Subcutaneous abdominal adipose tissue (tissue), 5 donors: ENCODE results near the gene PLCL2.

ENCODE experiments used
- H3K27ac ChIP-seq: one replicate; pipeline ENCODE4 v1.7.0; 2013; ENCODE audit warnings: low read depth, mild to moderate bottlenecking, inconsistent platforms, low read length, moderate library complexity
- H3K27me3 ChIP-seq, 5 donors: one replicate each; pipeline ENCODE4 v1.7.0; 2013; ENCODE audit warnings: low read length in 5 of 5, inconsistent platforms in 1 of 5; ENCODE audit not compliant: control insufficient read depth in 5 of 5, insufficient read depth in 4 of 5
- H3K36me3 ChIP-seq, 5 donors: one replicate each; pipeline ENCODE4 v1.7.0; 2013; ENCODE audit warnings: low read length in 5 of 5; ENCODE audit not compliant: control insufficient read depth in 5 of 5, insufficient read depth in 5 of 5
- H3K4me1 ChIP-seq, 5 donors: one replicate each; pipeline ENCODE4 v1.7.0; 2013; ENCODE audit warnings: low read length in 5 of 5, mild to moderate bottlenecking in 3 of 5, moderate library complexity in 1 of 5; ENCODE audit not compliant: control insufficient read depth in 5 of 5, insufficient read depth in 5 of 5
- H3K4me3 ChIP-seq, 5 donors: one replicate each; pipeline ENCODE4 v1.7.0; 2013; ENCODE audit warnings: low read length in 5 of 5, low read depth in 1 of 5
- H3K9ac ChIP-seq, 5 donors: one replicate each; pipeline ENCODE4 v1.7.0; 2013; ENCODE audit warnings: low read length in 5 of 5, mild to moderate bottlenecking in 4 of 5, moderate library complexity in 3 of 5
- H3K9me3 ChIP-seq, 5 donors: one replicate each; pipeline ENCODE4 v1.7.0; 2013; ENCODE audit warnings: low read length in 5 of 5; ENCODE audit not compliant: control insufficient read depth in 5 of 5
- donor health status: healthy.
- donor health status: healthy.
- donor health status: healthy.
- donor health status: healthy.
- donor health status: healthy.

Gene PLCL2

GRCh38 chr3:16995601-16996000 is 110.8 kb downstream of the PLCL2 start:
- H3K27me3 ChIP-seq: no peaks in the 10 kb centered on the region
- H3K36me3 ChIP-seq: no peaks in the 10 kb centered on the region
- H3K9me3 ChIP-seq: no peaks in the 10 kb centered on the region
- H3K27ac ChIP-seq: no peak overlapping the region
- H3K4me3 ChIP-seq: no peak overlapping the region
- H3K4me1 ChIP-seq: peaks cover 0 to 22% (median 18%) of the 10 kb centered on the region in 5 donors
- no peak overlapping the region for H3K9ac ChIP-seq

- H3K36me3 ChIP-seq: no peaks in the 10 kb centered on the region
- H3K9ac ChIP-seq: no peak overlapping the region
- peaks cover 0 to 18% (median 16%) of the 10 kb centered on the region in 5 donors for H3K4me1 ChIP-seq
- H3K27ac ChIP-seq: no peak overlapping the region
- H3K4me3 ChIP-seq: no peak overlapping the region
- H3K27me3 ChIP-seq: no peaks in the 10 kb centered on the region
- H3K9me3 ChIP-seq: peaks cover 0 to 5% (median 0%) of the 10 kb centered on the region in 5 donors
Observed at GRCh38 chr3:16998236-16998923, 113.6 kb downstream of the PLCL2 start.

- Histone ChIP-seq H3K27ac (no peak overlapping the region), H3K4me3 (no peak overlapping the region), H3K36me3 (no peaks in the 10 kb centered on the region), H3K9ac (no peak overlapping the region), H3K4me1 (peaks cover 0 to 18% (median 16%) of the 10 kb centered on the region in 5 donors), H3K9me3 (peaks cover 0 to 5% (median 0%) of the 10 kb centered on the region in 5 donors), H3K27me3 (no peaks in the 10 kb centered on the region)
Observed at GRCh38 chr3:16999161-16999560, 114.4 kb downstream of the PLCL2 start.

GRCh38 chr3:16999871-17000270 is 115.1 kb downstream of the PLCL2 start:
- Histone ChIP-seq H3K27me3 (no peaks in the 10 kb centered on the region), H3K36me3 (no peaks in the 10 kb centered on the region), H3K9me3 (peaks cover 0 to 5% (median 0%) of the 10 kb centered on the region in 5 donors), H3K4me1 (peaks cover 0 to 16% (median 14%) of the 10 kb centered on the region in 5 donors), H3K4me3 (no peak overlapping the region), H3K27ac (no peak overlapping the region), H3K9ac (no peak overlapping the region)

GRCh38 chr3:17003457-17003856 is 118.7 kb downstream of the PLCL2 start:
- no peak overlapping the region for H3K9ac ChIP-seq
- peaks cover 0 to 5% (median 0%) of the 10 kb centered on the region in 5 donors for H3K9me3 ChIP-seq
- H3K4me3 ChIP-seq: no peak overlapping the region
- H3K36me3 ChIP-seq: no peaks in the 10 kb centered on the region
- no peaks in the 10 kb centered on the region for H3K27me3 ChIP-seq
- H3K4me1 ChIP-seq: peaks cover 0 to 9% (median 4%) of the 10 kb centered on the region in 5 donors
- H3K27ac ChIP-seq: no peak overlapping the region

GRCh38 chr3:17006132-17006852 is 121.5 kb downstream of the PLCL2 start:
- no peak overlapping the region for H3K27ac ChIP-seq
- H3K9me3 ChIP-seq: peaks cover 0 to 5% (median 0%) of the 10 kb centered on the region in 5 donors
- H3K9ac ChIP-seq: no peak overlapping the region
- H3K27me3 ChIP-seq: no peaks in the 10 kb centered on the region
- H3K36me3 ChIP-seq: peaks cover 4 to 15% (median 10%) of the 10 kb centered on the region in 5 donors
- H3K4me1 ChIP-seq: peaks cover 0 to 5% (median 0%) of the 10 kb centered on the region in 5 donors
- H3K4me3 ChIP-seq: no peak overlapping the region

GRCh38 chr3:17007284-17007683 is 122.5 kb downstream of the PLCL2 start:
- H3K9ac ChIP-seq: no peak overlapping the region
- peaks cover 10 to 20% (median 13%) of the 10 kb centered on the region in 5 donors for H3K36me3 ChIP-seq
- no peak overlapping the region for H3K27ac ChIP-seq

GRCh38 chr3:17009826-17010225 is 125.1 kb downstream of the PLCL2 start:
- Histone ChIP-seq H3K4me1 (peaks cover 0 to 5% (median 3%) of the 10 kb centered on the region in 5 donors), H3K9ac (no peak overlapping the region), H3K4me3 (no peak overlapping the region), H3K27ac (no peak overlapping the region), H3K27me3 (no peaks in the 10 kb centered on the region), H3K9me3 (no peaks in the 10 kb centered on the region), H3K36me3 (peaks cover 10 to 27% (median 13%) of the 10 kb centered on the region in 5 donors)

More at GRCh38 chr3:17007284-17007683, 122.5 kb downstream of the PLCL2 start:
- Histone ChIP-seq H3K4me3 (no peak overlapping the region), H3K27me3 (no peaks in the 10 kb centered on the region), H3K4me1 (peaks cover 0 to 5% (median 0%) of the 10 kb centered on the region in 5 donors), H3K9me3 (no peaks in the 10 kb centered on the region)

GRCh38 chr3:17011728-17012338 is 127.1 kb downstream of the PLCL2 start:
- Histone ChIP-seq H3K27ac (no peak overlapping the region), H3K4me3 (no peak overlapping the region), H3K9ac (no peak overlapping the region), H3K36me3 (peaks cover 10 to 33% (median 15%) of the 10 kb centered on the region in 5 donors), H3K27me3 (no peaks in the 10 kb centered on the region), H3K9me3 (no peaks in the 10 kb centered on the region), H3K4me1 (peaks cover 0 to 3% (median 0%) of the 10 kb centered on the region in 5 donors)

- Histone ChIP-seq H3K4me1 (peaks cover 0 to 3% (median 0%) of the 10 kb centered on the region in 5 donors), H3K9ac (no peak overlapping the region), H3K9me3 (no peaks in the 10 kb centered on the region), H3K27me3 (no peaks in the 10 kb centered on the region), H3K4me3 (no peak overlapping the region), H3K36me3 (peaks cover 10 to 33% (median 15%) of the 10 kb centered on the region in 5 donors), H3K27ac (no peak overlapping the region)
Observed at GRCh38 chr3:17013050-17013449, 128.3 kb downstream of the PLCL2 start.
